Stimulated activated CD4-positive, alpha-beta T cell treated with anti-CD3 and anti-CD28 coated beads, Interleukin-15, amount 100 ng/mL, for 48 hours (primary cell): ENCODE results near the gene ATF7IP.

ENCODE experiments used
- DNase-seq, 2 donors: peaks; one replicate each; pipeline ENCODE4 v3.0.0-alpha.2; 2020; ENCODE audit warnings: low read depth in 2 of 2

The ATF7IP gene

DNA sequence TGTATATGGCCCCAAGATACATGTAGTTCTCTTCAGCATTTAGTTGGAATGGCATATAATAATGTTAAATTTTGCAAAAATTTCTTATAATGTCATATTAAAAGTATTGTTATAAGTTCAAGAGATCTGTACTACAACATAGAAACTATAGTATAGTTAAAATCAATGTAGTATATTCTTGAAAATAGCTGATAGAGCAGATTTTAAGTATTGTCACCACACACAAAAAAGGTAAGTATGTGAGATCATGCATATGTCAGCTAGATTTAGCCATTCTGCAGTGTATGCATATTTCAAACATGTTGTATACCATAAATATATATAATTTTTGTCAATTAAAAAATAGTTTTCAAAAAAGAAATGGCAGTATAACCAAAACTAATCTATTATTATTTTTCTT lies 115.7 kb downstream of the ATF7IP start:
- no peak for DNase-seq

DNA sequence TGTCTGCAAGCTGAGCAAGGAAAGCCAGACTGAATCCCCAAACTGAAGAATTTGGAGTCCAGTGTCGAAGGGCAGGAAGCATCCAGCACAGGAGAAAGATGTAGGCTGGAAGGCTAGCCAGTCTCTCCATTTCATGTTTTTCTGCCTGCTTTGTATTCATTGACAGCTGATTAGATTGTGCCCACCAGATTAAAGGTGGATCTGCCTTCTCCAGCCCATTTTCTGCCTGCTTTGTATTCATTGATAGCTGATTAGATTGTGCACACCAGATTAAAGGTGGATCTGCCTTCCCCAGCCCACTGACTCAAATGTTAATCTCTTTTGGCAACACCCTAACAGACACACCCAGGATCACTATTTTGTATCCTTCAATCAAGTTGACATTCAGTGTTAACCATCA lies 116.9 kb downstream of the ATF7IP start:
- DNase-seq = no peak

DNA sequence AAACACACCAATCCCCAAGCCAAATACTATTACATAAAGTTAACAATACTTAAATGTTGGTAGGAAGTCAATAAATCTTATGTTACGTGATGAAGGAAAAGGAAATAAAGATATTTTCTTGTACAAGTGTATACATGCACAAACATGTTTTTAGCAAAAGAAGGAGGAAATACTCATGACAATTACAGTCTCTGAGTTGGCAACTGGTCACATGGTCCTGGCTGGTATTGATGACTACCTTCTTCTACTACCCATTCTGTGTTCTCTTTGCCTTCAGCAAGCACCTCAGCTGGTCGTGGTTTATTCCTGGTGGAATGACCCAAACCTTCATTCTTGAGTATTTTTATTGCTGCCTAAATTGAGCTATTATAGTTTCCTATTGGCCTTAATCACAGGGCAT lies 117.4 kb downstream of the ATF7IP start:
- DNase-seq = no peak

DNA sequence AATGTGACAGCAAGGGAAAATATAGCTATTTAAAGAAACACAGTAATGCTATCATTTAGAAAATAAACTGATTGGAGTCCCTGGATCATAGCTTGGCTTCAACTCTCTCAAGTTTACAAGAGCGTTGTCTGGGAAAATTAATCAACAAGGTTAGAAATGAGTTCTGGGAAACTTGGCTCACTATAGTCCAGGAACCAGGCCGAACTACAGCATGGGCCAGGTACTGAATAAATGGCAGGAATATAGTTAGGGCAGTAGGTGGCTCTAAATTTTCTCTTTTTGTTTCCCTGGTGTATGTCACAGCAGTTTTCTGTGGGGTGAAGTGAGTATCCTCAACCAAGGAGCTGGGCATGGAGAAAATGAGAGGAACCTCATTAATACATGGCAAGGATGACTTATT lies 129.8 kb downstream of the ATF7IP start:
- no peak for DNase-seq

DNA sequence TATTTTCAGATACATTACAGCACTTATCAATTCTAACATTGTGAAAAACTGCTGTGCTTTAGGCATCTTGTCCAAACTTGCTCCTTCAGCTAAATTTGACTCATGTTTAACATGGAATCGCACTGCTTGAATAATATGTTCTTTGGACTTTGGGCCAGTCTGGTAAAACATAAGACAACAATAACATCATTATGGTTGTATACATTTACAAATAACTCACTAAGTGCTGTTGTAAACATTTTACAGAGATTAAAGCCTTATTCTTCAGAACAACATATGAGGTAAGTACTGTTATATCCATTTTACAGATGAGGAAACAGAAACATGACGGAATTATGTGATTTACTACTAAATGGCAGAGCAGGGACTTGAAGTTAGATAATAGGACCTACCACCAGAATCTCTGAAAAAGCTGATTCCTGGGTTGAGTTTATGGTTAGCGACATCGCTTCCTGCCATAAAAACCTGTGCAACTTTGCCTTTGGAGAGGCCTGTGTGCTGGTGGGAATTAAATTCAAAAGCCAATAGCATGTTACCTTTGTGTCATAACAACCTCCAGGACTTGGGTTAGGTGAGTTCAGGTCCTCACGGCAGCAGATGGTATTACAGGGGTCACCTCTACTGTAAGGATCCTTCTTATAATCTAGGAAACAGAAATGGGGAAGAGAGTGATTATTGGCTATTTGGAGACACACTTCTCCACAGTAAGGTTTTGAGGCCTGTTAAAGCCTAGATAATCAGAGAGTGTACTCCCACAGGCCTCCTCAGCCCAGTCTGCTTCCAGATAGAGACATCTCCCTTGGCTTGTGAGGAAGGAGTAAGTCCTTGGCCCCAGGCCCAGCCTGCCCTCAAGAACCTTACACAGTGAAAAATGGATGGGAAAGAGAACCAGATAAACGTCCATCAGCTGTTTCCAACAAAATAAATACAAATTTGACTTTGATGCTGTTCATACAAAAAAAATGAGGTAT lies 140.4 kb downstream of the ATF7IP start:
- DNase-seq = no peak

DNA sequence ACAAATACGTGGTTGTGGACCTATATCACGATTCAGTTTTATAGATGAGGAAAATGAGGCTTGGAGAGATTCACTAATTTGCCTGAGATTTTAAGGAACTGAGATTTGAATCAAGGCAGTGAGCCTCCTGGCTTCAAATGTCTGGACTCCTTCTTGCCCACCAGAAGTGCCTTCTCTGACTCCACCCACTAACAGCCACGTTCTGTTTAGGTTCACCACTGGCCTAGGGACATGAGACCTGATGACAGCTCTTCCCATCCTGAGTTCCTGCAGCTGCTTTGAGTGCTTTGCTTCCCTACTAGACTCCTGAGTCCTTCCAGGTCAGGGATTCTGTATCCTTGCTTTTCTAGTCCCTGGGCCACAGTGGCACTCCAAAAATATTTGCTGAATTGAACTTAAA lies 145.1 kb downstream of the ATF7IP start:
- DNase-seq = no peak

DNA sequence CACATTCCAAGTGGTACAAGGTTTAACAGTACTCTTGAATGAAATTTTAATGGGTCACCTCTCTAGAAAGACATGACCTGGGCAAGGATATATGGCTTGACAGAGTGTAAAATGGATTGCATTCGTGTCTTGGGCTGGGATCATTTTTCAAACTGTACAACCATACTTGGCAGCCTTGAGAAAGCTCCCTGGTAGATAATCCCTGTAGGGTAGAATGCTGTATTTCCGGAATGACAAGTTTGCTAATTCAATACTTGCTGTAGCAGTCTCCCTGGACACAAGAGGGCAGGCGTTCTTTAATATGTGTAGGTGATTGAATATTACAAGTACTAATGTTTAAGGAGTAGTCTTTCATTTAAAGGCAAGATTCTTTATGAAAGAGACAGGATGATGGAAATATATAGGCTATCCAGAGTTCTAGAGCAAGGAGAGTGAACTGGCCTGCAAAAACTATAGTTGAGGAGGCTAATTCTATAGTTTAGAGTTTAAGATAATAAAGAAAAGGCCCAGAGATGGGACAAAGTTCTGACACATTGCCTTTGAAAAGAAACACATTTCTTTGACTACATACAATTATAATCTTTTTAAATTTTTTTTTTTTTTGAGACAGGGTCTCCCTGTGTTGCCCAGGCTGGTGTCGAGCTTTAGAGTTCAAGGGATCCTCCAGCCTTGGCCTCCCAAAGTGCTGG lies 148.8 kb downstream of the ATF7IP start:
- DNase-seq = no peak

DNA sequence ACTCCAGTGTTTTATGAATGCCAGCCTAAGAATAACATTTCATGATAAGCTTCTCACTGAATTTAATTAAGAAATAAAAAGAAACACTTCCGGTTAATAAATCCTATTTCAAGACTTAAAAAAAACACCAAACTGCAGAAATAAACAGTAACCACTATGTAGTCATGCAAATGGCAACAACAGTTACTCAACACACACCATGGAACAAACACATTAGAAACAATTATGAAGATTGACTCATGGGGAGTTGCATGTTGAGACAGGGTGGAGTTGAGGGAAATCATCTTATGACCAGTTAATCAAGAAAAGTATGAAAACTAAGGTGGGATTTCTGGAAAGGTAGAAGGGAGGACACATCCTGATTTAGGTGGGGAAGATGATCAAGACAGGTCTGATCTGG lies 149.5 kb downstream of the ATF7IP start:
- no peak for DNase-seq

DNA sequence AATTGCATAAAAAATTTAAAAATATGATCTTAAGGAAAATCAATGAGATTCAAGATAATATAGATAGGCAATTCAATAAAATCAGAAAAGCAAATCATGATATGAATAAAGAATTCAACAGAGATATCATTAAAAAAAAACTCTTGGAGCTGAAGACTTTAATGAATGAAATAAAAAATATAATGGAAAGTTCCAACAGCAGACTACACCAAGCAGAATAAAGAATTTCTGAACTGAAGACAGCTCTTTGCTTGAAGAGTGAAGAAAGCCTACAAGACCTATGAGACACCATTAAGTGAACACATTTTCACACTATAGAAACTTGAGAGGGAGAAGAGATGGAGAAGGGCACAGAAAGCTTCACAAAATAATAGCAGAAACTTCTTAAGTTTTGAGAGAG lies 156.3 kb downstream of the ATF7IP start:
- no peak for DNase-seq

DNA sequence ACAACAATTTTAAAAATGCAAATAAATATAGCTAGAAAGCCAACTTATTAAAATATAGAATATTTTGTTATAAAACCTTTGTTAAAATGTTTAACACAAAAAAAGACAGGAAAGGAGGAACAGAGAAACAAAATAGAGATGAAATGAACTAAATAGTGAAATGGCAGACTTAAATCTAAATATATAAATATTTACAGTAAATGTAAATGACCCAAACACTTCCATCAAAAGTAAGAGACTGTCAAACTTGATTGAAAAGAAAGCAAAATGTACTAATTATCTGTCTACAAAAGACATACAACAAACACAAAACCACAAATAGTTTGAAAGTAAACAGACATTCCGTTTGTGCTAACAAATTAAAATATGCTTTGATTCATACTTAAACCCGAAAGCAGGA lies 160.5 kb downstream of the ATF7IP start:
- no peak for DNase-seq

DNA sequence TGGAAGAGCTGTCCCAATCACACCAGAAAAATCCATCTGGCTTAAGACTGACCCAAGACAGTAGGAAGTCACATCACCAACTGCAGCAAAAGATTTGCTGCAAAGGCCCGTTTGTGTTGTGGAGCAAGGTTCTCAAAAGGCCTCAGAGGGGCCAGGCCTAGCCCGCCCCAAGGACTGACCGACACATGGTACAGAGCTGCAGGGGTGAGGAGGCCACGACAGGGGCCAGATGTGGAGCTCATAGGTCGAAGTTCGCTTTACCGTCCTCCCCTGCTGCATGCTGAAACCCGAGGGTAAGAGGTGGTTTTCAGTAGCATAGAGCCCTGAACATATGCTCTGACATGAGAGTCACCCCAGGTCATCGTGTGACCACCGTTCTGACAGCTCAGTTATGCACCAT lies 166.7 kb downstream of the ATF7IP start:
- DNase-seq = no peak

DNA sequence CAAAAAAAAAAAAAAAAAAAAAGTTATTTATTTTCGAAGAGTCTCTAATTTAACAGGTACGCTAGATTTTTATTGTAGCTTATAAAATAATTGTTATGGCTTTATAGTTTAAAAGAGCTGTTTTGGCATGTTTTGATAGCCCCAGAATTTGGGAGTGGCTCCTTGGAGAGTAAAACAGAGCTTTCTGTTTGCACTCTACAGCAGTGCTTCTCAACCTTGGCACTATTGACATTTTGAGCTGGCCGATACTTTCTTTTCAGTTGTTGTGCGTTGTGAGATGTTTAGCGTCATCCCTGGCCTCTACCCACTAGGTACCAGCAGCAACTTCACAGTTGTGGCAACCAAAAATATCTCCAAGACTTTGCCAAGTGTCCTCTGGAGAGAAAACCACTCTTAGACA lies 171.6 kb downstream of the ATF7IP start:
- no peak for DNase-seq

DNA sequence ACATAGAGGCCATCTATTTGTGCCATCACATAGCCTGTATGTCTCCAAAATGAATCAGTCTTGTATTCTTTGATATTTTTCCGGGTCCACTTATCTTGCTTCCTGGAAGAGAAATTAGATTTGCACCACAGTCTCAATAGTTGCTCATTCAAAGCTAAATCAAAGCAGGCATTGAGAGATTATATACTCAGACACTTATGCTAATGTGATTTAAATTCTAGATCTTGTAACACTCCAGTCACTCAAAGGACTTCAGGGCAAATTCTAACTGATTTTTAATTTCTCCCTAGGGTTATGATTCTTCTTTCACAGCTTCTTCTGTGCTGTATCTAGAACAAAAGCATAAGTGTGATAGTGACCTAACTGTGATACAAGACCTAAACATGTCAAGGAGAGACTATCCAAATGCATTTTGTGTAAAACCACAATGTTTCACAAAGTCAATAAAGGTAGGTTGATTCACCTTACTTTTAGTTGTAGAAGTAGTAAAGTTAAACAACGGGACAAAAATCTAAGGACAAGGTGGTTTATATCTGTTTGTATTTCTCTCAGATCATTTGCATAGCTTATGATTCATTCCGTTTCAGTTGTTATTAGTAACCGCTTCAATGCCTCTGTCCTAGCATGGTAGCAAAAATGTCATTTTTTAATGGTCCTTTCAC lies 175.4 kb downstream of the ATF7IP start:
- DNase-seq = no peak

DNA sequence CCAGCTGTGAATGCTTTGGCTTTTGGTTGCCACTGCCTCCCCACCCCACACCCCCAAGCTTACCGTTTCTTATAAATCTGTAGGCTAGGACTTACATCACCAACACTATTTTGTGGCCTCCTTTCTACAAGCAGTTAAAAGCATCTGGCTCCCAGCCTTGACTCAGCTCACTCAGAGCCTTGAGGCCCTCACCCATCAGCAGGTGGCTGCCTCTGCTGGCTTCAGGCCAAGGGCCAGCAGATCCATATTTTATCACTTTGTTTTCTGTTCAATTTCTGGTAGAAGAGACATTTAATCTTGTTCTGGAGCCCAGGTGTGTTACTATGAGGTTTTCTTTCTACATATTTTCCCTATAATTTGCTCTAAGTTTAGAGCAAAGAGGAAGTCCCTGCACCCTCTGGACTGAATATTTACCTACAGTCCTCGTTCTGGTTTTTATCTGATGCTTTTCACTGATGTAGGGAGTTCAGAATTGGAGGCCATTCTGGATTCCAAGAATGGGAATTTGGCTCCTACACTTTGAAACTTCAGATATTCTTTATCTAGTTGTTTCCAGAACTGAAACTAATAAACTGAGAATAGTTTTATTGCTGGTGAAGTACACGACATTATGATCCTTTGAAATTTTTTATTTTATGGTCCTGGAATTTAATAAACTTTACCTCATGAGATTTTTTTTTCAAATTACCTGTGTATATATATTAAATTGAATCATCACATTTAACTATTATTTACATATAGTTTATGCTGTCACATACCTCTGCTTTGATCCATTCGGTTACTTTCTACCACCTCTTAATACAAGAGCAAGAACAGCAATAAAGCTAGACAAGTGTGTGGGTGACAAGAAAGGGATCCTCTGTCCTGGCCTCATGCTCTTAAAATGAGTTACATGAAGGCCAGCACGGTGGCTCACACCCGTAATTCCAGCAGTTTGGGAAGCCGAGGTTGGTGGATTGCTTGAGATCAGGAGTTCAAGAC lies 180.0 kb downstream of the ATF7IP start:
- DNase-seq = no peak

DNA sequence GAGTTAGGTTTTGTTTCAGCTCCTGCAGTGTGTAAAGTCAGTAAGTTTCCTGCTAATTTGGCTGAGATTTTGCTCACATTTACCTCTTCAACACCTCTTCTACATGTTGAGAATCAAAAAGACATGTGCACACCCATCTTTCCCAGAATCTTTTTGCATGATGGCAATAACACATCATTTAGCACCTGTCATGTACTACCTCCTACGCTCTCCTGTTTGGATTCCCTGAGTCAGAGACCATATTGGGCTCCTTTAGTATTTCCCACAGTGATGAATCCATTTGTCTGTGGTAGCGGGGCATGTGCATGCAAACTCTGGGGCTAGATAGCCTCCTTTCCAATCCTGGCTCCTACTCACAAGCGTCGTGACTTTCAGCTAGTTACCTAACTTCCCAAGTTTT lies 182.1 kb downstream of the ATF7IP start:
- no peak for DNase-seq

DNA sequence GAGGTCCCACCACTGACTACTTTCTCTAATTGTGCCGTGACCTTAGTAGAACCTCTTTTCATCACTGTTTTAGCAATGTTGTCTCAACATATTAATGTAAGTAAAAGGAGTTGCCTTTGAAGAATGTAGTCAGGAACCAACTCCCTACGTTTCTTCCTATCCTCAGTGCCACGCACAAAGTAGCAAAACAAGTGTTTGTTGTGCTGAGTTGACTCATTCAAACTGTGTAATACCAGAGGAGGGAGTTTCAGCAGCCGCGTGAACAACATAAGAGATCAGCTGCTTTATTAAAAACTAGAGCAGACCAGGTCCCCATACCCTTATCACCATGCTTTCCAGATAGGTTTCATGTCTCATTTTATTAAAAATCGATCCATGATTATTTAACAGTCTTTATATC lies 183.1 kb downstream of the ATF7IP start:
- DNase-seq = no peak
